Measurements from ENCODE around the gene AFF3.

Gene AFF3

GRCh38 chr2:99984799-99985515 is 157.4 kb downstream of the AFF3 start:
- Histone ChIP-seq H3K9me3 (ENCODE audit: control insufficient read depth in 2 of 2, low read length in 2 of 2) (no peaks in the 10 kb centered on the region), H3K27me3 (ENCODE audit: control insufficient read depth in 1 of 2, insufficient read depth in 2 of 2, low read length in 2 of 2) (no peaks in the 10 kb centered on the region), H3K4me3 (ENCODE audit: low read length in 2 of 2) (no peak overlapping the region), H3K36me3 (ENCODE audit: control insufficient read depth in 2 of 2, insufficient read depth in 2 of 2, low read length in 2 of 2) (no peaks in the 10 kb centered on the region), H3K9ac (ENCODE audit: low read length in 2 of 2) (no peak overlapping the region), H3K27ac (ENCODE audit: low read length) (no peak overlapping the region), H3K4me1 (ENCODE audit: control insufficient read depth, insufficient read depth, low read length) (no peaks in the 10 kb centered on the region)

- Histone ChIP-seq H3K4me3 (ENCODE audit: low read length in 2 of 2) (no peak overlapping the region), H3K9ac (ENCODE audit: low read length in 2 of 2) (no peak overlapping the region), H3K27ac (ENCODE audit: low read length) (no peak overlapping the region), H3K27me3 (ENCODE audit: control insufficient read depth in 1 of 2, insufficient read depth in 2 of 2, low read length in 2 of 2) (peaks cover 0 to under 1% of the 10 kb centered on the region in 2 donors), H3K36me3 (ENCODE audit: control insufficient read depth in 2 of 2, insufficient read depth in 2 of 2, low read length in 2 of 2) (no peaks in the 10 kb centered on the region), H3K9me3 (ENCODE audit: control insufficient read depth in 2 of 2, low read length in 2 of 2) (no peaks in the 10 kb centered on the region), H3K4me1 (ENCODE audit: control insufficient read depth, insufficient read depth, low read length) (no peaks in the 10 kb centered on the region)
These were observed 159.6 kb downstream of the AFF3 start for GRCh38 chr2:99982744-99983143.

DNA sequence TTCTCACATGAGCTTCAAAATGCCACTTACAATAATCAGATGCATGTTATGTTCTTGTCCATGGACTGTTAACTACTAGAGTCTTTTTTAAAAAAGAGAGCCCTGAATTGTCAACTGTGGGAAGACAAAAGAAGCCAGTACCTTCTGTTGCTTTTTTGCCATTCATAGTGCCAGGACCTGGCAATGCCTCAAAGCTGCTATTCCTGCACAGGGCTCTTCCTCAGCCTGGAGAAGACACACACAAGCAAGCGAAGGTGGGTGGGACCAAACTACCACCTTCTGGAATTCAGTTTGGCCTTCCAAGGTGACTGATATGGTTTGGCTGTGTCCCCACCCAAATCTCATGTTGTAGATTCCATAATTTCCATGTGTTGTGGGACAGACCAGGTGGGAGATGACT is 160.6 kb downstream of the AFF3 start:
- no peaks in the 10 kb centered on the region for H3K4me1 ChIP-seq (ENCODE audit: control insufficient read depth, insufficient read depth, low read length)
- H3K36me3 ChIP-seq (ENCODE audit: control insufficient read depth in 2 of 2, insufficient read depth in 2 of 2, low read length in 2 of 2) = no peaks in the 10 kb centered on the region
- H3K27ac ChIP-seq (ENCODE audit: low read length) = no peak overlapping the region
- no peak overlapping the region for H3K4me3 ChIP-seq (ENCODE audit: low read length in 2 of 2)
- no peaks in the 10 kb centered on the region for H3K9me3 ChIP-seq (ENCODE audit: control insufficient read depth in 2 of 2, low read length in 2 of 2)
- no peak overlapping the region for H3K9ac ChIP-seq (ENCODE audit: low read length in 2 of 2)
- peaks cover 0 to 3% of the 10 kb centered on the region in 2 donors for H3K27me3 ChIP-seq (ENCODE audit: control insufficient read depth in 1 of 2, insufficient read depth in 2 of 2, low read length in 2 of 2)

DNA sequence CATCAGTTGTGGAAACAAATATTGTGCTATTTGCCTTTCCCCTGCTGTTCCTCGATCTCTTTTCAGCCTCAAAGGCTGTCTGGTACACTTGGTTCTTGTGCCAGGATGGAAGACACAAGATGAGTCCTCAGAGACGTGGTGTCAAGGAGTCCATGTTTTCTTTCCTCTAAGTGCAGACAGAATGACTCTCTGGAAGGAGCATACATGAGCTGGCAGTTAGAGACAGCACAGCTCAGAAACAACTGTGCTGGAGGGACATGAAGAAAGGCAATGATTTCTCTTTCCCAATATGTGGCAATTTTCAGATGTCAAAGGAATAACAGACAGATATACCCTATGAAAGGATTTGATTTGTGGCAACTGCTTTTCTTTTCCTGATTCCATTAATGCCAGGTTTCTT is 162.2 kb downstream of the AFF3 start:
- H3K9me3 ChIP-seq (ENCODE audit: control insufficient read depth in 2 of 2, low read length in 2 of 2) = no peaks in the 10 kb centered on the region
- no peak overlapping the region for H3K9ac ChIP-seq (ENCODE audit: low read length in 2 of 2)
- no peak overlapping the region for H3K4me3 ChIP-seq (ENCODE audit: low read length in 2 of 2)
- no peak overlapping the region for H3K27ac ChIP-seq (ENCODE audit: low read length)
- peaks cover 0 to 3% of the 10 kb centered on the region in 2 donors for H3K27me3 ChIP-seq (ENCODE audit: control insufficient read depth in 1 of 2, insufficient read depth in 2 of 2, low read length in 2 of 2)
- no peaks in the 10 kb centered on the region for H3K4me1 ChIP-seq (ENCODE audit: control insufficient read depth, insufficient read depth, low read length)
- no peaks in the 10 kb centered on the region for H3K36me3 ChIP-seq (ENCODE audit: control insufficient read depth in 2 of 2, insufficient read depth in 2 of 2, low read length in 2 of 2)

DNA sequence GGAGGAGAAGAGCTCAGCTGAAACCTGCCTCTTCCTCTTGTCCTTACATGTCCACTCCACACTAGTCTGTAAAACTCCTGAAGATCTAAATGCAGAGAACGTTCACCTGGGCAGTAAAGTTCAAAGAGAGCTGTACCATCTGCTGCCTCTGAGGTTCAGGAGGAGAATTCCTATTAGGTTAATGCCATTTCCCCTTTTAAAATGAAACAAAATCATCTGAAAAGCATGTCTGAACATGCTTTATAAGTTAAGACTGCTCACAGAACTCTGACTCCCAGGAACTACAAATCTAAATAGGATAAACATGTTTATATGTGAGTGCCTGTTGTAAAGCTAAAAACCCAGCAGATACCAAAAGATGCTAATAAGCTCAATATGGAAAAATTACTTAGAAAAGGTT is 164.4 kb downstream of the AFF3 start:
- no peak overlapping the region for H3K27ac ChIP-seq (ENCODE audit: low read length)
- peaks cover 0 to 3% of the 10 kb centered on the region in 2 donors for H3K27me3 ChIP-seq (ENCODE audit: control insufficient read depth in 1 of 2, insufficient read depth in 2 of 2, low read length in 2 of 2)
- H3K4me3 ChIP-seq (ENCODE audit: low read length in 2 of 2) = no peak overlapping the region
- H3K9me3 ChIP-seq (ENCODE audit: control insufficient read depth in 2 of 2, low read length in 2 of 2) = no peaks in the 10 kb centered on the region
- no peaks in the 10 kb centered on the region for H3K4me1 ChIP-seq (ENCODE audit: control insufficient read depth, insufficient read depth, low read length)
- H3K9ac ChIP-seq (ENCODE audit: low read length in 2 of 2) = no peak overlapping the region
- no peaks in the 10 kb centered on the region for H3K36me3 ChIP-seq (ENCODE audit: control insufficient read depth in 2 of 2, insufficient read depth in 2 of 2, low read length in 2 of 2)

- no peaks in the 10 kb centered on the region for H3K9me3 ChIP-seq (ENCODE audit: control insufficient read depth in 2 of 2, low read length in 2 of 2)
- H3K4me3 ChIP-seq (ENCODE audit: low read length in 2 of 2) = no peak overlapping the region
- no peaks in the 10 kb centered on the region for H3K4me1 ChIP-seq (ENCODE audit: control insufficient read depth, insufficient read depth, low read length)
- H3K27ac ChIP-seq (ENCODE audit: low read length) = no peak overlapping the region
- peaks cover 0 to 3% of the 10 kb centered on the region in 2 donors for H3K27me3 ChIP-seq (ENCODE audit: control insufficient read depth in 1 of 2, insufficient read depth in 2 of 2, low read length in 2 of 2)
- H3K36me3 ChIP-seq (ENCODE audit: control insufficient read depth in 2 of 2, insufficient read depth in 2 of 2, low read length in 2 of 2) = no peaks in the 10 kb centered on the region
- H3K9ac ChIP-seq (ENCODE audit: low read length in 2 of 2) = no peak overlapping the region
These were observed 167.0 kb downstream of the AFF3 start for GRCh38 chr2:99975386-99975785.

GRCh38 chr2:99974682-99975375 is 167.6 kb downstream of the AFF3 start:
- Histone ChIP-seq H3K27ac (ENCODE audit: low read length) (no peak overlapping the region), H3K9me3 (ENCODE audit: control insufficient read depth in 2 of 2, low read length in 2 of 2) (no peaks in the 10 kb centered on the region), H3K4me3 (ENCODE audit: low read length in 2 of 2) (no peak overlapping the region), H3K36me3 (ENCODE audit: control insufficient read depth in 2 of 2, insufficient read depth in 2 of 2, low read length in 2 of 2) (no peaks in the 10 kb centered on the region), H3K4me1 (ENCODE audit: control insufficient read depth, insufficient read depth, low read length) (no peaks in the 10 kb centered on the region), H3K27me3 (ENCODE audit: control insufficient read depth in 1 of 2, insufficient read depth in 2 of 2, low read length in 2 of 2) (peaks cover 0 to 3% of the 10 kb centered on the region in 2 donors), H3K9ac (ENCODE audit: low read length in 2 of 2) (no peak overlapping the region)

DNA sequence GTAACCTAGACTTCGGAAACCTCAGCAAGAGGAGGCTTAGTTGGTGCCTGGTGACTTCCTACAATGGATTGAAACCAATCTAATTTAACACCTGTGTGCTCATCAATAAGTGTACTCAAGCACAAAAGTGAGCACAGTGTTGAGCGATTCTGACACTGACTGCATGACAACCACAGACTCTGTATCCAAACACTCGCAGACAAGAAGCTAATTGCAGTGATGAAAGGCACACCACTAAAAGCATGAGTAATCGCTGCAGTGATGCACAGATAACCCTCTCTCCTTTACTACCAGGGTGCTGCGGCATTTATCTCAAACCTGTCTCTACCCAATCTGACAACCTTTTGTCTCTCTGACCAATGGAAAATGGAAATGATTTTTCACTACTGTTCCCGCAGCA is 168.1 kb downstream of the AFF3 start:
- Histone ChIP-seq H3K27me3 (ENCODE audit: control insufficient read depth in 1 of 2, insufficient read depth in 2 of 2, low read length in 2 of 2) (peaks cover 0 to 3% of the 10 kb centered on the region in 2 donors), H3K9me3 (ENCODE audit: control insufficient read depth in 2 of 2, low read length in 2 of 2) (no peaks in the 10 kb centered on the region), H3K4me1 (ENCODE audit: control insufficient read depth, insufficient read depth, low read length) (no peaks in the 10 kb centered on the region), H3K4me3 (ENCODE audit: low read length in 2 of 2) (no peak overlapping the region), H3K27ac (ENCODE audit: low read length) (no peak overlapping the region), H3K9ac (ENCODE audit: low read length in 2 of 2) (no peak overlapping the region), H3K36me3 (ENCODE audit: control insufficient read depth in 2 of 2, insufficient read depth in 2 of 2, low read length in 2 of 2) (no peaks in the 10 kb centered on the region)

DNA sequence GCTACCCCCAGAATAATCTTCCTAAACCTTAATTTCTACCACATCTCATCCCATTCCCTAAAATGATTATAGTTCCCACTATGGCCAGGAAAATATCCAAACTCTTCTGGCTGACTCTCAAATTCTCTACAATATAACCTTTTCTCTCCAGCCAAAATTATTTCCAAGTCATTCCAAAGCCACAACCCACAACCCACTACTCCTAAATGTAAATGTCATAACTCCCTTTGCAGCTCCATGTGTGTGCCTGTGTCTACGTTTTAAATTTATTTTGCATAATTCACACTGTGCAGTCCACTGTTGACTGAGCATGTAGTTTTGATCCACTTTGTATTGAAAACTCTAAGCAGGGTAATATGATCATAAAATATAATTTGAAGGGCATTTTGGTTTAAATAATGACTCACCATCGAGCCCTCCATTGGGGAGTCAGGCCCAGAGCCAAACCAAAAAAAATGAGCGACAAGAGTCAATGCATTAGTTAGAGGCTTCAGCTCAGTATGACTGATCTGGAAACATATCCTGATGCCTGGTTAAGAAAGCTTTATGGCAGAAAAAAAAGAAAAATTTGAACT is 171.0 kb downstream of the AFF3 start:
- H3K4me1 ChIP-seq (ENCODE audit: control insufficient read depth, insufficient read depth, low read length) = no peaks in the 10 kb centered on the region
- H3K4me3 ChIP-seq (ENCODE audit: low read length in 2 of 2) = no peak overlapping the region
- no peaks in the 10 kb centered on the region for H3K27me3 ChIP-seq (ENCODE audit: control insufficient read depth in 1 of 2, insufficient read depth in 2 of 2, low read length in 2 of 2)
- no peaks in the 10 kb centered on the region for H3K9me3 ChIP-seq (ENCODE audit: control insufficient read depth in 2 of 2, low read length in 2 of 2)
- H3K9ac ChIP-seq (ENCODE audit: low read length in 2 of 2) = no peak overlapping the region
- no peaks in the 10 kb centered on the region for H3K36me3 ChIP-seq (ENCODE audit: control insufficient read depth in 2 of 2, insufficient read depth in 2 of 2, low read length in 2 of 2)
- H3K27ac ChIP-seq (ENCODE audit: low read length) = no peak overlapping the region

DNA sequence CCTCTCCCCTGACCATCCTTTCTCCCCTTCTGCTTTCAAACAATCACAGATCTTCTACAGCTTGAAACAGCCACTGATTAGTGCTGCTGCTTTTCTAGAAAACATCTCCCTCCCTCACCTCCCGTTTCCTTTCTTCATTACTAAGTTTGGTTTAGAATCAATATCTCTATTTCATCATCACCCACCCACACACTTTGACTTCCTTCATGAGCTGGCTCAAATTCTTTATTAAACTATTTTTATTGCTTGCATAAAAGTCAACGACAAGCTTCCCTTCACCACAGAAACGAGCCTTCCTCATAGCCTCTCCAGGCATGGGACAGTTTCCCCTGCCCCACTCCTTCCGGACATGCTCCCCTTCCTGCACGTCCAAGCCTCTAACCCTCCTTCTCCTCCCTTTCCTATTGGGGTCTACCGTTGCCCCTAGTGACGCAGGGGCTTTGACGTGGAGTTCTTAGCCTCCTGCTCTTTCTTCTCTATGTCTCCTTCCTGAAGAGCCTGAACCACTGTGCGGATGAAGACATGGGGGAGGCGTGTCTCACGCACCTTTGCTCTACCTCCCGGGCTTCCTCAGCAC is 172.0 kb downstream of the AFF3 start:
- Histone ChIP-seq H3K4me3 (ENCODE audit: low read length in 2 of 2) (no peak overlapping the region), H3K9ac (ENCODE audit: low read length in 2 of 2) (no peak overlapping the region), H3K9me3 (ENCODE audit: control insufficient read depth in 2 of 2, low read length in 2 of 2) (no peaks in the 10 kb centered on the region), H3K4me1 (ENCODE audit: control insufficient read depth, insufficient read depth, low read length) (no peaks in the 10 kb centered on the region), H3K36me3 (ENCODE audit: control insufficient read depth in 2 of 2, insufficient read depth in 2 of 2, low read length in 2 of 2) (no peaks in the 10 kb centered on the region), H3K27ac (ENCODE audit: low read length) (no peak overlapping the region), H3K27me3 (ENCODE audit: control insufficient read depth in 1 of 2, insufficient read depth in 2 of 2, low read length in 2 of 2) (no peaks in the 10 kb centered on the region)
